ENCODE results near the gene BAZ2B.
"Not testable (repeated sequence)": the region's sequence is repeated elsewhere in the genome, so short reads cannot be mapped to it uniquely, and the experiment has no call there.

BAZ2B gene

DNA sequence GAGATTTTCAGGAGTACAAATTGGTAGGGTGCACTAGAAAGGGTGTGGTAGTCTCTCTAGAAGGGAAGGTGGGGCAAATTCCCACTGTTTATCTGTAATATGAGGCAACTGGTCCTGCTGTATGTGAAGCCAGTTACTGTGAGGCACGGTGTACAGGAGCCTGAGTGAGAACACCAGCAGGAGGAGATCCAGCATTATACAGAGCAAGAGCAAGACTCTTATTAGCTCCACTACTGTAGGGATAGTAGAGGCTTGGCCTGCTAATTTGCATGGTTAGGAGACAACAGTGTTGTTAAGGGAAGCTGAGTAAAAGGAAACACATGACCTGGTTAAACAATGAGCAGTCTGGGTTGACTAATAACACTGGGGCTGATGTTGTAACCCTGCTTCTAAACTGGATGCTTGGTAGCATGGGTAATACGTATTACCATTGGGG is 253.5 kb downstream of the BAZ2B start:
- no peak for DNase-seq (ENCODE audit: low spot score in 2 of 2)
- H3K36me3 ChIP-seq (replicated peaks), result peaks cover 9% of the 10 kb centered on the region; the same call in 1 of the 2 replicates

DNA sequence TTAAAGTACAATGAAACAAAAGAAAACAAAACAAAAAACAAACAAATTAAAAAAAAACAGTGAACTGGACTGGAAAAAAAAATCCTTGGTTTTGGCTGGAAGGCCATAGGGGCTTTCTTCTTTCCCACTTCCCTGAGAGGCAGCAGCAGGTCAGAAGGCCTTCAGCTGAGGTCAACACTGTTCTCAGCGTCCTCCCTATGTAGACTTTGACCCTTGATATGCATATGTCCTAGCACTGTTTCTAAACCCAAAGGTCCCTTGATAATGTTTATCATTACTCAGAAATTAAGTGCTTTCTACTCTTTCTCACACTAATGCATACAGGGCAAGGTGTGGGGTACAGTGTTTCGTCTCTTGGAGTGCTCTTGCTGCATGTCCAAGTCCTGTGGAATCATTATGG is 254.3 kb downstream of the BAZ2B start:
- H3K27me3 ChIP-seq (ENCODE audit: low read depth), result no peaks in the 10 kb centered on the region
- DNase-seq (ENCODE audit: low spot score in 2 of 2), result no peak
- no peaks in the 10 kb centered on the region for H3K4me1 ChIP-seq
- in situ Hi-C loops (cut with MboI; ENCODE audit: low sequenced_read_pairs), result no loop called here
- H3K36me3 ChIP-seq (replicated peaks), result peaks cover 9% of the 10 kb centered on the region; the same call in 1 of the 2 replicates
- no peak overlapping the region for H3K4me3 ChIP-seq
- no peaks in the 10 kb centered on the region for H3K9me3 ChIP-seq

More for the DNA sequence above, 253.5 kb downstream of the BAZ2B start:
- H3K4me3 ChIP-seq, result no peak overlapping the region
- no peaks in the 10 kb centered on the region for H3K9me3 ChIP-seq
- H3K4me1 ChIP-seq, result no peaks in the 10 kb centered on the region
- in situ Hi-C loops (cut with MboI; ENCODE audit: low sequenced_read_pairs), result no loop called here
- no peaks in the 10 kb centered on the region for H3K27me3 ChIP-seq (ENCODE audit: low read depth)

DNA sequence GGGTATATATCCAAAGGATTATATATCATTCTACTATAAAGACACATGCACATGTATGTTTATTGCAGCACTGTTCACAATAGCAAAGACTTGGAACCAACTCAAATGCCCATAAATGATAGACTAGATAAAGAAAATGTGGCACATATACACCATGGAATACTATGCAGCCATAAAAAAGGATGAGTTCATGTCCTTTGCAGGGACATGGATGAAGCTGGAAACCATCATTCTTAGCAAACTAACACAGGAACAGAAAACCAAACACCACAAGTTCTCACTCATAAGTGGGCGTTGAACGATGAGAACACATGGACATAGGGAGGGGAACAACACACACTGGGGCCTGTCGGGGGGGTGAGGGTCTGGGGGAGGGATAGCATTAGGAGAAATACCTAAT is 254.7 kb downstream of the BAZ2B start:
- H3K27me3 ChIP-seq (ENCODE audit: low read depth); H3K36me3 ChIP-seq (replicated peaks); in situ Hi-C loops (cut with MboI; ENCODE audit: low sequenced_read_pairs); DNase-seq (ENCODE audit: low spot score in 2 of 2); H3K4me1 ChIP-seq; H3K9me3 ChIP-seq; H3K4me3 ChIP-seq: not testable (repeated sequence)

DNA sequence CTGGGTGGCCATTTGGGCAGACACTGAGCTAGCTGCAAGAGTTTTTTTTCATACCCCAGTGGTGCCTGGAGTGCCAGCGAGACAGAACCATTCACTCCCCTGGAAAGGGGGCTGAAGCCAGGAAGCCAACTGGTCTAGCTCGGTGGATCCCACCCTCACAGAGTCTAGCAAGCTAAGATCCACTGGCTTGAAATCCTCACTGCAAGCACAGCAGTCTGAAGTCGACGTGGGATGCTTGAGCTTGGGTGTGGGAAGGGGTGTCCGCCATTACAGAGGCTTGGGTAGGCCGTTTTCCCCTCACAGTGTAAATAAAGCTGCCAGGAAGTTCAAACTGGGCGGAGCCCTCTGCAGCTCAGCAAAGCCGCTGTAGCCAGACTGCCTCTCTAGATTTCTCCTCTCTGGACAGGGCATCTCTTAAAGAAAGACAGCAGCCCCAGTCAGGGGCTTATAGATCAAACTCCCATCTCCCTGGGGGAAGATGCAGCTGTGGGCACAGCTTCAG is 260.2 kb downstream of the BAZ2B start:
- Histone ChIP-seq H3K27me3 (ENCODE audit: low read depth) (no peaks in the 10 kb centered on the region), H3K4me1 (no peaks in the 10 kb centered on the region), H3K36me3 (replicated peaks) (no peaks in the 10 kb centered on the region), H3K4me3 (no peak overlapping the region), H3K9me3 (no peaks in the 10 kb centered on the region)
- DNase-seq (ENCODE audit: low spot score in 2 of 2), result no peak
- in situ Hi-C loops (cut with MboI; ENCODE audit: low sequenced_read_pairs), result no loop called here

DNA sequence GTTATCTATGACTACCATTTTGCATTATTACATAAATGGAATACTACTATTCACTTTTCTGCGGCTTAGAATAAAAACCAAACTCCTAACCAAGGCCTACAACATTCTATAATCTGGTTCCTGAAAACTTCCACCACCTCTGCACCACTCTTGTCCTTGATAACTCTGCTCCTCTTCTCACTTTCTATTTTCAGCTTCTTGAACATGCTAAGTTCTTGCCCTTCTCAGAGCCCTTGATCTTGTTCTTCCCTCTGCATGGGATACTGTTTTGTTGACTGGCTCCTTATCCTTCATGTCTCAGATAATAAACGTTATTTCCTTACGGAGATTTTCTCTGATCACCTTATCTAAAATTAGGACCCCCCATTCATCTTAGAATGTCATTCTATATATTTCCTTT is 264.4 kb downstream of the BAZ2B start:
- H3K4me1 ChIP-seq, result no peaks in the 10 kb centered on the region
- H3K36me3 ChIP-seq (replicated peaks), result peaks cover 13% of the 10 kb centered on the region
- H3K9me3 ChIP-seq, result no peaks in the 10 kb centered on the region
- no peaks in the 10 kb centered on the region for H3K27me3 ChIP-seq (ENCODE audit: low read depth)
- DNase-seq (ENCODE audit: low spot score in 2 of 2), result no peak
- in situ Hi-C loops (cut with MboI; ENCODE audit: low sequenced_read_pairs), result no loop called here
- no peak overlapping the region for H3K4me3 ChIP-seq

DNA sequence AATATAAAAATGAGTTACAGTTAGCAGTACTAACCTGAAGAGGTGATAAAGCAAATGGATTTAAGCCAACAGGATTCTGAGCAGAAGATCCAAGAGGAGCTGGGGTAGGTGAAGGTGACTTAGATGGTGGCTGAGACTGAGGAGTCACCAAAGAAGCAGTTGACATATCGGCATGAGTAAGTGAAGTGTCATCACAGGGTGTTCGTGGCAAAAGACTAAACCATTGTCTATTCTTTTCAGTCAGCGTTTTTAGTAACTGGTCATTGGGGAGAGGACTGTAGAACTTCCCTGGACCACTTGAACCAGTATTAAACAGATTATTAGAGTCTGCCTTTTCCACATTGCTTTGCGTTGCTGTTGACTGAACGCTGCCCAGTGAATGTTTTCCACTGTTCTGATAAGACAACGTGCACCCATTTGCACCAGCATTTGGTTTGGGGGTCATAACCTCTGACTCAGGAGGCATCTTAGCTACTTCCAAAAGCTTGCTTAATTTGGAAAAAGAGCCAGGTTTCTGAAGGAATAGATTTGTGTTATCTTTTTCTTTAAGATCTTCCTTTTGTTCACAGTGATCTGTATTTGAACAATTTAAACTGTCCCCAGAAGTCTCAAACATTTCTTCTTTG is 266.6 kb downstream of the BAZ2B start:
- in situ Hi-C loops (cut with MboI; ENCODE audit: low sequenced_read_pairs), result no loop called here
- no peaks in the 10 kb centered on the region for H3K27me3 ChIP-seq (ENCODE audit: low read depth)
- H3K4me1 ChIP-seq, result no peaks in the 10 kb centered on the region
- peaks cover 13% of the 10 kb centered on the region for H3K36me3 ChIP-seq (replicated peaks)
- DNase-seq (ENCODE audit: low spot score in 2 of 2), result no peak
- H3K9me3 ChIP-seq, result no peaks in the 10 kb centered on the region
- H3K4me3 ChIP-seq, result no peak overlapping the region

DNA sequence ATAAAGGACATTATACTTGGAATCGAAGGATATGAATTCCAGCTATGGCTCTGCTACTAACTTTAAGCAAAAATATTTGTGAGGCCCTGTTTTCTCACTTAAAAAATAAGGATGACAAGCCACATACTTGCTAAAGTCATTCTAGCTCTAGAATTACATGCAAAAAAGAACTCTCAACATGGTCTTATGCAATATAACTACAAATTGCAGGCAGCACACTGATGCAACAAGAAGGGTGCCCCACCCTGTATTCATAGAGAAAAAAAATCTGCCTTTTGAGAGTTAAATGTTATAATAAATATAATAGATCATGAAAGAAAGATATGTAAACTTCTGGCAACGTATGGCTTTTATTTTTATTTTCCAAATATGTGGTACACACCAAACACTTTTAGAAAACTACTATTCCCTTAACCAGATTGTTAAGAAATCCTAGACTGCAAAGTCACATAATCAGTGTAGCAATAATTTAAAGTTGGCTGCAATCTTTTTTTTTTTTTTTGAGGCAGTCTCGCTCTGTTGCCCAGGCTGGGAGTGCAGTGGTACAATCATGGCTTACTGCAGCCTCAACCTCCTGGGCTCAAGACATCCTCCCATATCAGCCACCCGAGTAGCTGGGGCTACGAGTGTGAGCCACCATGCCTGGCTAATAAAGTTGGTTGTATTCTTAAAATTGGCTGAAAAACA is 289.6 kb downstream of the BAZ2B start:
- Histone ChIP-seq H3K9me3 (no peaks in the 10 kb centered on the region), H3K36me3 (replicated peaks) (no peaks in the 10 kb centered on the region), H3K4me1 (peaks cover 23% of the 10 kb centered on the region), H3K27me3 (ENCODE audit: low read depth) (no peaks in the 10 kb centered on the region), H3K4me3 (no peak overlapping the region)
- no peak for DNase-seq (ENCODE audit: low spot score in 2 of 2)
- in situ Hi-C loops (cut with MboI; ENCODE audit: low sequenced_read_pairs), result no loop called here

DNA sequence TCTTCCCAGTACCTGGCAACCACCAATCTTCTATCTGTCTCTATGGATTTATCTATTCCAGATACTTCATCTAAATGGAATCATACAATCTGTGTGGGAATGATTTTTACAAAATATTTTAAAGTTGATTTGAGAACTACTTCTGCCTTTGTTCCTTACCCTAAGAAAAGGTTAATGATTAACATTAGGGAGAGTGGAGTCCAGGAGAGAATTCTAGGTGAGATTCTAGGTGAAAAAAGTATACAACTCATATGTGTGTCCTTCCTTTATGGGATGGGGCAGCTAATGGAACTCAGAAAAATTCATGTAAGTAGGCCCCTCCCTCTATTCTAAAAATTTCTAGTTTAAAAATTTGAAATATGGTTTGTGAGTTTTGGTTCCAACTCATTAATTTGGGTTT is 293.9 kb downstream of the BAZ2B start:
- Histone ChIP-seq H3K4me3 (no peak overlapping the region), H3K36me3 (replicated peaks) (no peaks in the 10 kb centered on the region), H3K9me3 (no peaks in the 10 kb centered on the region), H3K27me3 (ENCODE audit: low read depth) (no peaks in the 10 kb centered on the region), H3K4me1 (peaks cover 36% of the 10 kb centered on the region)
- in situ Hi-C loops (cut with MboI; ENCODE audit: low sequenced_read_pairs), result no loop called here
- DNase-seq (ENCODE audit: low spot score in 2 of 2), result no peak

DNA sequence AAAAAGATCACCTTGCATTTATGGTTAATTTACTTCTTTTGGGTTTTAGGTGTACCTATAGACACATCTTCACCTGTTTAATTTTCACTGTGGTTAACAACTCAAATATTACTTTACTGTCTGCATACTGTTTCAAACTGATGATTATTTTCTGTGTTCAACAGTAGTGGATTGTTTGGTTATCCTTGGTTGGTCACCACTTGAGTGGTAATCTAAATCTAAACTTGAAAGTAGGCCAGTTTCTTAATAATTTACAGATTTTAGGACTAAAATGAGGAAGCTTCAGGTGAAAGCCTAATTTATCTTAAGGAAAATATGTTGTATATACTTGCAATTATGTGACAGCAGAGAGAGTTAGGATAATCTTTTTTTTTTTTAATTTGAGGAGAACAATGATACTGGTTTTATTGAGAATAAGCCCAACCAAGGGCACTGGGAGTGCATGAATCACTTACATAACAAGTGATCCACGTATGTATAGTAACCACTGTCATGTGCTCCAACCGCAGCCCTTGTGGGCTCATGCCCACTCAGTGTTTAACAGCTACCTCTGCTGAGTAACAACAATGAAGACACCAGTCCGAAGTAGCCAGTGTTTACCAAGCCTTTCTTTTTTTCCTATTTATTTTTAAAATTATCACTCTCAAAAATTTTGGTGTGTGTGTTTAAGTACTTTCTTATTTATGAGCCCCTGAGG is 298.8 kb downstream of the BAZ2B start:
- DNase-seq (ENCODE audit: low spot score in 2 of 2), result no peak
- in situ Hi-C loops (cut with MboI; ENCODE audit: low sequenced_read_pairs), result no loop called here
- no peaks in the 10 kb centered on the region for H3K27me3 ChIP-seq (ENCODE audit: low read depth)
- H3K4me1 ChIP-seq, result peaks cover 26% of the 10 kb centered on the region
- no peak overlapping the region for H3K4me3 ChIP-seq
- H3K9me3 ChIP-seq, result no peaks in the 10 kb centered on the region
- no peaks in the 10 kb centered on the region for H3K36me3 ChIP-seq (replicated peaks)

DNA sequence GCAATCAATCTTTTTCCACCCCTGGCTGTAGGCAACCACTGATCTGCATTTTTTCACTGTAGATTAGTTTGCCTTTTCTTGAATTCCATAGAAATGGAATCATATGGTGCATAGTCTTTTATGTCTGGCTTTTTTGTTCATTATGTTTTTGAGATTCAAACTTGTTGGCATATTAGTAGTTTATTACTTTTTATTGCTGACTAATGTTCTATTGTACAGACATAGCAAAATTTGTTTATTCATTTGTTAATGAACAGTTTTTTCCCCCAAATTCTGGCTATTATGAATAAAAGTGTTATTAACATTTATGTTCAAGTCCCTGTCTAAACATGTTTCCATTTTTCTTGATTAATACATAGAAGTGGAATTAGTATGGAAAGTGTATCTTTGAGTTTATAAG is 308.4 kb downstream of the BAZ2B start:
- H3K4me1 ChIP-seq, result 0 out of 2 replicates have a peak, but pooled peaks cover 4% of the 10 kb centered on the region
- H3K9me3 ChIP-seq, result no peaks in the 10 kb centered on the region; the same call in 1 of the 2 replicates
- no peak for DNase-seq (ENCODE audit: low spot score in 2 of 2)
- no peaks in the 10 kb centered on the region for H3K36me3 ChIP-seq (replicated peaks)
- in situ Hi-C loops (cut with MboI; ENCODE audit: low sequenced_read_pairs), result no loop called here
- H3K27me3 ChIP-seq (ENCODE audit: low read depth), result no peaks in the 10 kb centered on the region
- no peak overlapping the region for H3K4me3 ChIP-seq

DNA sequence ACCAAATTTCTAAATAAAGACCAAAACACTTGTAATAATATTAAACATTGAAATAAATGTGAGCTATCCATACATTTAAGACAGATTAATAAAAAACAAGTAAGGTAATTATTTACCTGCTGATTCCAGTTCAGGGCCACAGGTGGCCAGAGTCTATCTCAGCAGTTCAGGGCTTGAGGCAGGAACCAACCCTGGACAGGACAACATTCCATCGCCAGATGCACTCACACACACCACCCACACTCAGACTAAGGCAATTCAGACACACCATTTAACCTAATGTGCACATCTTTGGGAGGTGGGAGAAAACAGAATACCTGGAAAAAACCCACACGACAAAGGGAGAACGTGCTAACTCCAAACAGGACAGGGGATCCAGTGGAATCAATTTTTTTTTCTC is 315.8 kb downstream of the BAZ2B start:
- H3K36me3 ChIP-seq (replicated peaks), result no peaks in the 10 kb centered on the region
- in situ Hi-C loops (cut with MboI; ENCODE audit: low sequenced_read_pairs), result no loop called here

DNA sequence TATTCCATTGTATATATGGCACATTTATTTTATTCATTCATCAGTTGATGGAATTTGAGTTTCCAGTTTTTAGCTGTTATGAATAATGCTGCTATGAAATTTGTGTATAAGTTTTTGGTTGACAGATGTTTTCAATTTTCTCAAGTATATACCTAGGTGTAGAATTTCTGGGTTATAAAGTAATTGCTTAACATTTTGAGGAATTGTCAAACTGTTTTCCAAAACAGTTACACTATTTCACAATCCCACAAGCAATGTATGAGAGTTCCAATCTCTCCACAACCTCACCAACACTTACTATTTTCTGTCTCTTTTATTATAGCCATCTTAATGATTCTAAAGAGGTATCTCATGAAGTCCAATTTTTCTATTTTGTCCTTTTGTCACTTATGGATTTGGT is 317.4 kb downstream of the BAZ2B start:
- H3K4me1 ChIP-seq, result no peaks in the 10 kb centered on the region
- no peaks in the 10 kb centered on the region; the same call in 1 of the 2 replicates for H3K9me3 ChIP-seq
- H3K27me3 ChIP-seq (ENCODE audit: low read depth), result no peaks in the 10 kb centered on the region
- DNase-seq (ENCODE audit: low spot score in 2 of 2), result no peak
- H3K36me3 ChIP-seq (replicated peaks), result no peaks in the 10 kb centered on the region
- no peak overlapping the region for H3K4me3 ChIP-seq
- in situ Hi-C loops (cut with MboI; ENCODE audit: low sequenced_read_pairs), result no loop called here

More for the DNA sequence above, 315.8 kb downstream of the BAZ2B start:
- Histone ChIP-seq H3K4me3 (no peak overlapping the region), H3K4me1 (no peaks in the 10 kb centered on the region), H3K9me3 (no peaks in the 10 kb centered on the region; the same call in 1 of the 2 replicates), H3K27me3 (ENCODE audit: low read depth) (no peaks in the 10 kb centered on the region)
- no peak for DNase-seq (ENCODE audit: low spot score in 2 of 2)

DNA sequence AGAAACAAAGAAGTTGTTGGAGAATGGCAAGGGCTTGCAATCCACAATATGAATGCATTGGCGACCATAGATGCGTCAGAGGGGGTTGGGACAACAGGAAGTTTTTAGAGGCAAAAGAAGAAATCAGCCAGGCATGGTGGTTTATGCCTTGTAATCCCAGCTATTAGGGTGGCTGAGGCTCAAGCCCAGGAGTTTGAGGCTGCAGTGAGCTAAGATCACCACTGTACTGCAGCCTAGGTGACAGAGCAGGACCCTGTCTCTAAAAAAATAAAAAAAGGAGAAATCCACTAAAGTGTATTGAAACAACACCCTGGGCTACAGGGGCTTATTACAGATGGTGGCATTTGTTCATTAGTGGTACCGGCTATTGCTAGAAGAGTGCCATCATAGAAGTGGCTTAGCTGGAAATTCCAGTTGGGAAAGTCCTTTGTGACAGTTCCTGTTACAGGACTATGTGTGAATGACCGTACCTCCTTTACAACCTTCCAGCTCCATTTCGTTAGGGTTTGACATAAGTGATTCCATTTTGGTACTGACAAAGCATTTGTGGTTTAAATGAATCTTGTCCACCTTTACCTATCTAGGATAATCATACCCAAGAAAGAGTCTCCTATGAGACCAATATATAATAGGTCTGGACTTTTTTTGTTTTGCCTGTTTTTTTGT is 319.2 kb downstream of the BAZ2B start:
- no peaks in the 10 kb centered on the region for H3K36me3 ChIP-seq (replicated peaks)
- H3K4me3 ChIP-seq, result no peak overlapping the region
- in situ Hi-C loops (cut with MboI; ENCODE audit: low sequenced_read_pairs), result no loop called here
- no peaks in the 10 kb centered on the region; the same call in 1 of the 2 replicates for H3K9me3 ChIP-seq
- no peaks in the 10 kb centered on the region for H3K27me3 ChIP-seq (ENCODE audit: low read depth)
- DNase-seq (ENCODE audit: low spot score in 2 of 2), result no peak
- H3K4me1 ChIP-seq, result no peaks in the 10 kb centered on the region

All from HAP-1 (cell line).